ENCODE data around the gene MAN1C1. TPM values are rescaled to one million over a fixed set of nuclear protein-coding genes. Genes with fewer than 3 reads are reported as not detected.

Gene MAN1C1
- total RNA-seq, 4 donors from 2014 or later: 14.6 to 25.1 (median 17.5) TPM

GRCh38 chr1:25577134-25577920, 39.3 kb upstream of the MAN1C1 start:
- Histone ChIP-seq H3K27me3 (no peaks in the 10 kb centered on the region), H3K4me3 (no peak overlapping the region), H3K9me3 (no peaks in the 10 kb centered on the region), H3K4me1 (peaks cover 0 to 9% (median 2%) of the 10 kb centered on the region in 4 donors), H3K27ac (no peak overlapping the region), H3K36me3 (no peaks in the 10 kb centered on the region)
- WGBS, 2 donors: 75 to 88% methylated on average over 21 of the region's 21 CpGs
- TF ChIP-seq EP300 (IDR thresholded peaks at IDR 0.05) (no peak), CTCF (IDR thresholded peaks at IDR 0.05) (no peak), POLR2A (IDR thresholded peaks at IDR 0.05) (no peak)
- no peak for DNase-seq (ENCODE audit: low spot score in 2 of 2)

- no peak for DNase-seq (ENCODE audit: low spot score in 2 of 2)
- no peaks in the 10 kb centered on the region for H3K4me1 ChIP-seq
- no peaks in the 10 kb centered on the region for H3K9me3 ChIP-seq
- no peaks in the 10 kb centered on the region for H3K27me3 ChIP-seq
- H3K36me3 ChIP-seq: no peaks in the 10 kb centered on the region
- TF ChIP-seq CTCF (IDR thresholded peaks at IDR 0.05) (no peak), EP300 (IDR thresholded peaks at IDR 0.05) (no peak), POLR2A (IDR thresholded peaks at IDR 0.05) (no peak)
- H3K4me3 ChIP-seq: no peak overlapping the region
- WGBS, 2 donors: 78 to 80% methylated on average over 18 to 19 of the region's 19 CpGs
- no peak overlapping the region for H3K27ac ChIP-seq
Measured at GRCh38 chr1:25579292-25580252, 37.0 kb upstream of the MAN1C1 start.

- Histone ChIP-seq H3K4me3 (no peak overlapping the region), H3K4me1 (no peaks in the 10 kb centered on the region), H3K27ac (no peak overlapping the region), H3K36me3 (no peaks in the 10 kb centered on the region), H3K27me3 (no peaks in the 10 kb centered on the region), H3K9me3 (no peaks in the 10 kb centered on the region)
- 63 to 83% methylated on average over 6 of the region's 6 CpGs for WGBS, 2 donors
- no peak for DNase-seq (ENCODE audit: low spot score in 2 of 2)
- TF ChIP-seq CTCF (IDR thresholded peaks at IDR 0.05) (no peak), EP300 (IDR thresholded peaks at IDR 0.05) (no peak), POLR2A (IDR thresholded peaks at IDR 0.05) (no peak)
Measured at GRCh38 chr1:25580927-25581326, 35.7 kb upstream of the MAN1C1 start.

GRCh38 chr1:25581764-25582163, 34.8 kb upstream of the MAN1C1 start:
- no peaks in the 10 kb centered on the region for H3K36me3 ChIP-seq
- DNase-seq (ENCODE audit: low spot score in 2 of 2): no peak
- no peak overlapping the region for H3K4me3 ChIP-seq
- H3K4me1 ChIP-seq: no peaks in the 10 kb centered on the region
- H3K27me3 ChIP-seq: no peaks in the 10 kb centered on the region
- WGBS, 2 donors: 63 to 70% methylated on average over 1 to 5 of the region's 5 CpGs
- H3K27ac ChIP-seq: no peak overlapping the region
- H3K9me3 ChIP-seq: no peaks in the 10 kb centered on the region
- TF ChIP-seq POLR2A (IDR thresholded peaks at IDR 0.05): no peak

- H3K4me1 ChIP-seq: no peaks in the 10 kb centered on the region
- no peak overlapping the region for H3K27ac ChIP-seq
Measured at GRCh38 chr1:25583519-25584370, 32.8 kb upstream of the MAN1C1 start.

More at GRCh38 chr1:25583519-25584370, 32.8 kb upstream of the MAN1C1 start:
- Histone ChIP-seq H3K9me3 (no peaks in the 10 kb centered on the region), H3K4me3 (no peak overlapping the region), H3K36me3 (no peaks in the 10 kb centered on the region), H3K27me3 (no peaks in the 10 kb centered on the region)
- TF ChIP-seq EP300 (IDR thresholded peaks at IDR 0.05) (no peak), CTCF (IDR thresholded peaks at IDR 0.05) (no peak), POLR2A (IDR thresholded peaks at IDR 0.05) (no peak)
- no peak for DNase-seq (ENCODE audit: low spot score in 2 of 2)
- 86 to 87% methylated on average over 14 of the region's 14 CpGs for WGBS, 2 donors
